Ishikawa (cell line): ENCODE results near the gene FAF2.

Source experiments
- CEBPB ChIP-seq: IDR thresholded peaks from 2 replicates; pipeline ENCODE4 v1.6.1; 2012
- CREB1 ChIP-seq: IDR thresholded peaks from 2 replicates; pipeline ENCODE4 v1.6.1; 2012; ENCODE audit warnings: low read depth
- EGR1 ChIP-seq: IDR thresholded peaks from 2 replicates; pipeline ENCODE4 v1.6.1; 2012
- EP300 ChIP-seq: IDR thresholded peaks from 2 replicates; pipeline ENCODE4 v1.6.1; 2012; ENCODE audit warnings: borderline replicate concordance
- FOXM1 ChIP-seq: IDR thresholded peaks from 2 replicates; pipeline ENCODE4 v1.6.1; 2012; ENCODE audit warnings: low read depth, borderline replicate concordance
- MAX ChIP-seq: IDR thresholded peaks from 2 replicates; pipeline ENCODE4 v1.6.1; 2012
- NFIC ChIP-seq: IDR thresholded peaks from 2 replicates; pipeline ENCODE4 v1.6.1; 2012
- RAD21 ChIP-seq: IDR thresholded peaks from 2 replicates; pipeline ENCODE4 v1.6.1; 2012; ENCODE audit warnings: low read depth
- REST ChIP-seq: IDR thresholded peaks from 2 replicates; pipeline ENCODE4 v1.6.1; 2012; ENCODE audit warnings: low read depth, mild to moderate bottlenecking
- TAF1 ChIP-seq: IDR thresholded peaks from 2 replicates; pipeline ENCODE4 v1.6.1; 2012; ENCODE audit warnings: low read depth, mild to moderate bottlenecking
- TCF12 ChIP-seq: IDR thresholded peaks from 2 replicates; pipeline ENCODE4 v1.6.1; 2012; ENCODE audit warnings: low read depth
- TEAD4 ChIP-seq: IDR thresholded peaks from 2 replicates; pipeline ENCODE4 v1.6.1; 2012
- USF1 ChIP-seq: IDR thresholded peaks from 2 replicates; pipeline ENCODE4 v1.6.1; 2012
- YY1 ChIP-seq: IDR thresholded peaks from 2 replicates; pipeline ENCODE4 v1.6.1; 2012; ENCODE audit warnings: low read depth
- ZBTB7A ChIP-seq: IDR thresholded peaks from 2 replicates; pipeline ENCODE4 v1.6.1; 2012; ENCODE audit warnings: low read depth

Gene FAF2

GRCh38 chr5:176447978-176448608, at the start of gene FAF2:
TSS of gene FAF2 (plus strand) at chr5:176448385. CDS start at chr5:176448408, 23 bp downstream.
- TF ChIP-seq TEAD4, result no peak
- no peak; the same call in 1 of the 2 replicates for TF ChIP-seq TCF12
- no peak for TF ChIP-seq FOXM1
- no peak for TF ChIP-seq REST
- TF ChIP-seq TAF1, result peak; percentile 96
- TF ChIP-seq RAD21, result peak; percentile 40; the same call in 1 of the 2 replicates
- no peak for TF ChIP-seq CEBPB
- TF ChIP-seq MAX, result 0 out of 2 replicates have a peak, but pooled peaks have one; percentile 28
- peak; percentile 26; the same call in 1 of the 2 replicates for TF ChIP-seq USF1
- TF ChIP-seq EGR1, result 0 out of 2 replicates have a peak, but pooled peaks have one; percentile 21
- peak; percentile 96 for TF ChIP-seq YY1
- TF ChIP-seq NFIC, result no peak
- no peak for TF ChIP-seq ZBTB7A
- no peak for TF ChIP-seq EP300
- peak; percentile 87 for TF ChIP-seq CREB1

- TF ChIP-seq NFIC (no peak), TEAD4 (peak; percentile 40), TAF1 (no peak), ZBTB7A (no peak), REST (no peak), USF1 (no peak), FOXM1 (no peak)
These were observed 47.6 kb upstream of the FAF2 start for GRCh38 chr5:176400382-176401156.

- TF ChIP-seq CREB1, result no peak
- no peak for TF ChIP-seq TAF1
- TF ChIP-seq CEBPB, result no peak
- TF ChIP-seq YY1, result no peak
- TF ChIP-seq RAD21, result no peak
- no peak for TF ChIP-seq TCF12
- no peak for TF ChIP-seq MAX
- TF ChIP-seq FOXM1, result no peak
- TF ChIP-seq REST, result no peak
- no peak for TF ChIP-seq TEAD4
- TF ChIP-seq EP300, result no peak
These were observed 46.6 kb upstream of the FAF2 start for GRCh38 chr5:176401281-176402205.
